Measurements from ENCODE around the gene KCNA5.

DNA sequence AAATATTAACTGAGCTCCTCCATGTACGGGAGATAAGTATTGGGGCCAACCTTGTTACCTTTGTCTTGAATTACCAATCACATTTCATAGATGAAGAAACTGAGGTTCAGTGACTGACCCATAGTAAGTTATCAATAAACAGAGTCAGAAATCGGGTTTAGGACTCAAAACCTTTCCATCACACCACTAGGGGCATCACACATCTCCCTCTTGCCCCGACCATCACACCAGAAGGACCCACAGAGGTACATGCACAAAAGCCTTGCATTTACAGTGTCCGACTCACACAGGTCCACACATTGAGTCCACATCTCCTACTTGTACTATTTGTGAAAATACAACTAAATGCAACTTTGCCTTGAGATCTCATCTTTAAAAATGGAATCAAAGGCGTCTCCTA, 29.4 kb downstream of the KCNA5 start:
- no peak; the same call in 1 of the 2 replicates for TF ChIP-seq CTCF (conservative IDR thresholded peaks at IDR 0.05; ENCODE audit: low read depth, low read length)
- TF ChIP-seq EZH2 (IDR thresholded peaks at IDR 0.05; ENCODE audit: low read length, unreplicated experiment), result no peak
- TF ChIP-seq EZH2phosphoT487 (IDR thresholded peaks at IDR 0.05; ENCODE audit: borderline replicate concordance, low read length), result no peak
